GM18951 (cell line): ENCODE results near the gene DENND4A.
"Not testable (repeated sequence)": the region's sequence is repeated elsewhere in the genome, so short reads cannot be mapped to it uniquely, and the experiment has no call there.

Experiments
- POLR2A ChIP-seq: IDR thresholded peaks from 4 replicates; pipeline ENCODE4 v1.6.1; 2011; ENCODE audit warnings: mild to moderate bottlenecking; ENCODE audit not compliant: insufficient read length, insufficient read depth; ENCODE audit errors: extremely low read depth
- in situ Hi-C: fragments of 300-500 bp; cut with MboI; formaldehyde crosslinking; loops from one replicate; pipeline ENCODE4 v1.12.0; 2022; ENCODE audit warnings: low sequenced_read_pairs, mixed read lengths, inconsistent platforms; ENCODE audit not compliant: unreplicated experiment

The DENND4A gene

GRCh38 chr15:65632780-65633375 lies 159.2 kb downstream of the DENND4A start:
- in situ Hi-C loops, result no loop called here
- TF ChIP-seq POLR2A, result no peak

- in situ Hi-C loops, result no loop called here
- TF ChIP-seq POLR2A, result no peak
Measured at GRCh38 chr15:65631503-65631902, 160.6 kb downstream of the DENND4A start.

DNA sequence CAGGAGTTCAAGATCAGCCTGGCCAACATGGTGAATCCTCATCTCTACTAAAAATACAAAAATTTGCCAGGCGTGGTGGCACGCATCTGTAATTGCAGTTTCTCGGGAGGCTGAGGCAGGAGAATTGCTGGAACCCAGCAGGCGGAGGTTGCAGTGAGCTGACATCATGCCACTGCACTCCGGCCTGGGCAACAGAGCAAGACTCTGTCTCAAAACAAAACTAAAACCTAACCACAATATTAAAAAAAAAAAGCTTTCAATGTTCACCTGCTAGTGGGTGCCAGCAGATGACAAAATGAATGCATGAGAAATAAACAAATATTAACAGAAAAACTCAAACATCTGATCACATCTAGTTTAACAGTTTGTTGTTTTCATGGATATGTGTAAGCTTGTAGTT lies 161.3 kb downstream of the DENND4A start:
- no peak for TF ChIP-seq POLR2A
- in situ Hi-C loops, result no loop called here

DNA sequence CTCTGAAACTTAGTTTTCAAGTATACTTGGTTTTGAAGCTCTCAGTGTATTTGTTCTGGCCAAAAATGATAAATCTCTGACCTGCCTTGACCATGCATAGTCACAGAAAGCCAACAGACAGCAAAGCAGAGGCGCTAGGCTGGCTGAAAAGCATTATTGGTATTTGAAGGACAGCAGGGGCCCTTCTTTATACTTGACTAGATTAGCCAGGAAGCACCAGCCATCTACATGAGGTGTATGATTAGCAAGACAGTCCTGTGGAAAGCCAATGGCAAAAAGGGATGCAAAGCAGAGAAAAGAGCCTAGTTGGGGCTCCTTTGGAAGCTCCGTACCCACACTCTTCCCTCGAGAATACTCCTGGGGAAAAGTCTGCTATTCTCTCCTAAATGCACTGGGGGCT lies 162.5 kb downstream of the DENND4A start:
- in situ Hi-C loops, result loop anchor here (10.0 kb wide), 1 partner anchor 215 kb away; no protein-coding TSS in a partner anchor
- no peak for TF ChIP-seq POLR2A

DNA sequence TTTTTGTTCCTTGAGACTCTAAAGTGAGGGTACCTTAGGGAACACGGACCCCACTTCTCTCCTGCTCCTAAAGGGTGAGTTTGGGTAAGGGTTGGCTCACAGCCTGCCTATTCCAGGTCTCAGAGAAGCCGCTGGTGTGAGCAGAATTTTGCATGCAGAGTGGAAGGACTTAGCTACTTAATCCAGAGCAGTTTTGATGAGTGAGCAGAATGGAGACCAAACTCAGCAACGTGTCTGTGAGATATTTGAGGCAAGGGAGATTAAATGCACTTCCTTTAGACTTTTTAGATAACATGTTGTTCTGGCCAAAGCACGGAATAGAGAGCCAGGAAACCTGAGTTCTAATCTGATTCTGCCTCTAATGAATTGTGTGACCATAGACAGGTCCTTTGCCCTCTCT lies 165.2 kb downstream of the DENND4A start:
- no peak for TF ChIP-seq POLR2A
- in situ Hi-C loops, result loop anchor here (10.0 kb wide), 1 partner anchor 218 kb away; no protein-coding TSS in a partner anchor

DNA sequence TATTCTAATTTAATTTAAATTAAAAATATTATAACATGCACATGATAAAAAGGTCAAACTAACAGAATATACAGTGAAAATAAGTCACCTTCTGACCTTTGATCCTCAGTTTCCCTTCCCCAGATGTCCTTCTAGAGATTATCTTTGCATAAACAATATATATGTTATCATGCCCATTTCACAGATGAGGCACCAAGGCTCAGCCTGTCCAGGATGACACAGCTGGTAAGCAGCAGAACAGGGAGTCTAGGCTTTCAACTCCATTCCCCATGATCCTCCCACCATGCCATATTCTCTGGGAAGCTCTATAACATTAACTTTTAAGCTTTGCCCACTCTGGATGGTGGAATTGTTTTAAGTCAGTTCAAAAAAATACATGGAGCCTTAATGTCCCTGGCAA lies 169.0 kb downstream of the DENND4A start:
- no peak for TF ChIP-seq POLR2A
- in situ Hi-C loops, result loop anchor here (10.0 kb wide), 1 partner anchor 222 kb away; no protein-coding TSS in a partner anchor

DNA sequence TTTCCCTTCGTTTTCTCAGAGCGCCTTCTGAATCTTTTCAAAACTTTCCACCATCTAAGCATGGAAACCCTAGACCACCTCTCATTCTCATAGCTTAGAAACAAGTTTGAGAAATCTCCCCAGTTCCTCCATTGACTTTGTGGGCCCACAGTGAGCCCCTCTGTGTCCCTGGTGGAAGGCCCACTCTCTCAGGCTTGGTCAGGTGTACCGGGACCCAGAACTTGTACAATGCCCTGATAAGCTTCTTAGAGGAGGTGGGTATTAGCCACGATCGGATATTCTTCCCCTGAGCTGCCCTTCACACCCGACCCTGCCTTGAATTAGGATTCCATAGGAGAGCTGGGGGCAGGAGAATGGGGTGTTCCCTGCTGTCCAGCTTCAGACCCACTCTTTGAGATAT lies 170.5 kb downstream of the DENND4A start, which contains the start of gene SLC24A1:
Gene SLC24A1 (plus strand): TSS at position 301 of the 400 bp plus-strand sequence. CDS start 2,143 bp downstream, outside the sequence.
- no peak for TF ChIP-seq POLR2A
- in situ Hi-C loops, result loop anchor here (10.0 kb wide), 1 partner anchor 223 kb away; no protein-coding TSS in a partner anchor

- in situ Hi-C loops, result loop anchor here (10.0 kb wide), 1 partner anchor 224 kb away; no protein-coding TSS in a partner anchor
- TF ChIP-seq POLR2A, result no peak
Measured at GRCh38 chr15:65620833-65621232, 171.3 kb downstream of the DENND4A start.

DNA sequence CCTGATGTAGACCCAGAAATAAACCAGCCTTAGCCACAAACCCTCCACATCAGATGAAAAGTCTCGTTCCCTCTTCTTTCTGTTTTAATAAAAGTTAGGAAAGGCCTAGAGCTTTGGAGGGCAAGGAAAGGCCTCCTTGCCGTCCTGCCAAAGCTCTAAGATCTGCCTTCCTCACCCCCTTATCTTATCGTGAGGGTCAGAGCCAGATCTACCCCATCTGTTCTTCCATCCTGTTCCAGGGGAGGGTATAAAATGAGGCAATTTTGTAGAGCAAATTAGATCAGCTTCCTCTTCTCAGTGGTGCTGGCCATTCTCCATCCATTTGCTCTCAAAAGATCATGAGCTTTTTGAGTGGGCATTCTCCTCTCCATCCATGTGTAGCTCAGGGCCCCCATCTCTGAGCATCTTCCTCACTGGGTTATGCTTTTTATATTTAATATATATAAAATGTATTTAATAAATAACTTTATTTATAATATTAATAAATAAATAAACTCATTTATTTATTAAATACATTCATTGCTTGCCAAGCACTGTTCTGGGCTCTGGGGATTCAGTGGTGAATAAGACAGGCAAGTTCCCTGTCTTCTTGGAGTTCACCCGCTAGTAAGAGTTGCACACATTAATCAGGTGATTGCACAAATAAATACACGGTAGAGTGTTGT lies 172.3 kb downstream of the DENND4A start:
- no peak for TF ChIP-seq POLR2A
- in situ Hi-C loops, result loop anchor here (10.0 kb wide), 1 partner anchor 225 kb away; no protein-coding TSS in a partner anchor

GRCh38 chr15:65618560-65619109 lies 173.5 kb downstream of the DENND4A start:
- in situ Hi-C loops, result no loop called here
- TF ChIP-seq POLR2A, result no peak

DNA sequence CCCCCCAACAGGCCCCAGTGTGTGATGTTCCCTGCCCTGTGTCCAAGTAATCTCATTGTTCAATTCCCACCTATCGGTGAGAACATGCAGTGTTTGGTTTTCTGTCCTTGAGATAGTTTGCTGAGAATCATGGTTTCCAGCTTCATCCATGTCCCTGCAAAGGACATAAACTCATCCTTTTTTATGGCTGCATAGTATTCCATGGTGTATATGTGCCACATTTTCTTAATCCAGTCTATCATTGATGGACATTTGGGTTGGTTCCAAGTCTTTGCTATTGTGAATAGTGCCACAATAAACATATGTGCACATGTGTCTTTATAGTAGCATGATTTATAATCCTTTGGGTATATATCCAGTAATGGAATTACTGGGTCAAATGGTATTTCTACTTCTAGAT lies 176.2 kb downstream of the DENND4A start:
- in situ Hi-C loops, result not testable (repeated sequence)

DNA sequence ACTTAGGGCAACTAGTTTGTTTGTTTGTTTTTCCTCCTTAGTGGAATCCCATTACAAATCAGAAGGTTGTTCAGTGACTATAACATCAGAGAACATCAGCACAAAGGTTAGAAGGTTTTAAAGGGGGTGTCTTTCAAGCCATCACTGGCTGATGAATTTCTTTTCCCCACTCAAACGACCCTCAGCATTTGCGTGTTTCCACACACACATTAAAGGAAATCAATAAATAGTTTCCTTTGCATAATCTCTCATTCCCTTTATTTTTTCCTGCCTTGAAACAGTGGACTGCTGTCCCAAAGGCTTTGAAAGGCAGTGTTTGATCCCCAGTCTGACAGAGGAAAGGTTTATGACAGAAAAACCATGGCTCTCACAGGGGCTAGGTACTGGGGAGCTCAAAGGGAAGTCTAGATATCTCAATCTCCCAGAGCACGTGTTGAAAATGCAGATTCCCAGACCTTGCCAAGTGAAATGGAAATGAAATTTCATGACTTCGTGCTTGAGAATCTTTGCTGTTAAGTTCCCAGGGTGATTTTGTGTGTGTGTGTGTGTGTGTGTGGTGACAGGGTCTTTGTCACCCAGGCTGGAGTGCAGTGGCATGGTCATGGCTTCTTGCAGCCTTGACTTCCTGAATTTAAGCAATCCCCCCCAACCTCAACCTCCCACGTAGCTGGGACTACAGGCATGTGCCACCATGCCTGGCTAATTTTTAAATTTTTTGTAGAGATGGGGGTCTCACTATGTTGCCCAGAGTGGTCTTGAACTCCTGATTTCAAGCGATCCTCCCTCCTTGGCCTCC lies 178.9 kb downstream of the DENND4A start:
- TF ChIP-seq POLR2A, result no peak
- in situ Hi-C loops, result no loop called here

GRCh38 chr15:65612616-65612946 lies 179.5 kb downstream of the DENND4A start:
- TF ChIP-seq POLR2A, result no peak
- in situ Hi-C loops, result no loop called here
